ENCODE measurements around the gene WNK2. TPM values are rescaled to one million over a fixed set of nuclear protein-coding genes. Genes with fewer than 3 reads are reported as not detected.

WNK2 gene
- total RNA-seq, 2 donors from 2014 or later = not detected

GRCh38 chr9:93306081-93306480, 122.1 kb downstream of the WNK2 start:
- H3K27me3 Mint-ChIP-seq = peaks cover 20% of the 10 kb centered on the region
- H3K9me3 ChIP-seq (ENCODE audit: control insufficient read depth, low read length, poor library complexity, severe bottlenecking) = no peaks in the 10 kb centered on the region
- ATAC-seq (no peak), DNase-seq (no peak)
- H3K4me3 Mint-ChIP-seq = no peak overlapping the region
- no peaks in the 10 kb centered on the region for H3K36me3 Mint-ChIP-seq (ENCODE audit: low read depth)
- no peaks in the 10 kb centered on the region for H3K4me1 Mint-ChIP-seq
- no peak overlapping the region for H3K27ac Mint-ChIP-seq

GRCh38 chr9:93306579-93307091, 122.7 kb downstream of the WNK2 start:
- Mint-ChIP-seq H3K4me1 (no peaks in the 10 kb centered on the region), H3K27me3 (peaks cover 20% of the 10 kb centered on the region), H3K27ac (no peak overlapping the region), H3K4me3 (no peak overlapping the region), H3K36me3 (ENCODE audit: low read depth) (no peaks in the 10 kb centered on the region)
- H3K9me3 ChIP-seq (ENCODE audit: control insufficient read depth, low read length, poor library complexity, severe bottlenecking) = no peaks in the 10 kb centered on the region
- ATAC-seq (no peak), DNase-seq (no peak)

GRCh38 chr9:93307468-93308157, 123.7 kb downstream of the WNK2 start:
- no peak overlapping the region for H3K4me3 Mint-ChIP-seq
- H3K4me1 Mint-ChIP-seq = peaks cover 2% of the 10 kb centered on the region
- no peak for ATAC-seq
- no peaks in the 10 kb centered on the region for H3K9me3 ChIP-seq (ENCODE audit: control insufficient read depth, low read length, poor library complexity, severe bottlenecking)
- no peak overlapping the region for H3K27ac Mint-ChIP-seq
- H3K36me3 Mint-ChIP-seq (ENCODE audit: low read depth) = no peaks in the 10 kb centered on the region
- peaks cover 15% of the 10 kb centered on the region for H3K27me3 Mint-ChIP-seq
- DNase-seq = no peak

GRCh38 chr9:93308158-93308602, 124.2 kb downstream of the WNK2 start:
- no peak overlapping the region for H3K27ac Mint-ChIP-seq
- peaks cover 6% of the 10 kb centered on the region for H3K4me1 Mint-ChIP-seq
- no peak overlapping the region for H3K4me3 Mint-ChIP-seq
- H3K36me3 Mint-ChIP-seq (ENCODE audit: low read depth) = peaks cover 3% of the 10 kb centered on the region
- peaks cover 21% of the 10 kb centered on the region for H3K27me3 Mint-ChIP-seq
- no peak for DNase-seq
- no peak for ATAC-seq
- H3K9me3 ChIP-seq (ENCODE audit: control insufficient read depth, low read length, poor library complexity, severe bottlenecking) = no peaks in the 10 kb centered on the region

- Mint-ChIP-seq H3K36me3 (ENCODE audit: low read depth) (peaks cover 3% of the 10 kb centered on the region), H3K27ac (no peak overlapping the region), H3K4me3 (no peak overlapping the region), H3K4me1 (peaks cover 6% of the 10 kb centered on the region), H3K27me3 (peaks cover 19% of the 10 kb centered on the region)
- H3K9me3 ChIP-seq (ENCODE audit: control insufficient read depth, low read length, poor library complexity, severe bottlenecking) = no peaks in the 10 kb centered on the region
- DNase-seq (no peak), ATAC-seq (no peak)
Observed at GRCh38 chr9:93308676-93309075, 124.7 kb downstream of the WNK2 start.

- ATAC-seq = no peak
- Mint-ChIP-seq H3K4me1 (peaks cover 6% of the 10 kb centered on the region), H3K27ac (no peak overlapping the region), H3K27me3 (peaks cover 19% of the 10 kb centered on the region), H3K4me3 (no peak overlapping the region), H3K36me3 (ENCODE audit: low read depth) (peaks cover 3% of the 10 kb centered on the region)
- no peaks in the 10 kb centered on the region for H3K9me3 ChIP-seq (ENCODE audit: control insufficient read depth, low read length, poor library complexity, severe bottlenecking)
- DNase-seq = no peak
Observed at GRCh38 chr9:93309889-93310425, 126.0 kb downstream of the WNK2 start.

- H3K4me1 Mint-ChIP-seq = peaks cover 16% of the 10 kb centered on the region
- no peaks in the 10 kb centered on the region for H3K9me3 ChIP-seq (ENCODE audit: control insufficient read depth, low read length, poor library complexity, severe bottlenecking)
- H3K27ac Mint-ChIP-seq = no peak overlapping the region
- DNase-seq (no peak), ATAC-seq (no peak)
- H3K4me3 Mint-ChIP-seq = no peak overlapping the region
- peaks cover 3% of the 10 kb centered on the region for H3K36me3 Mint-ChIP-seq (ENCODE audit: low read depth)
- H3K27me3 Mint-ChIP-seq = peaks cover 28% of the 10 kb centered on the region
Observed at GRCh38 chr9:93315118-93315517, 131.2 kb downstream of the WNK2 start.

- peaks cover 3% of the 10 kb centered on the region for H3K36me3 Mint-ChIP-seq (ENCODE audit: low read depth)
- H3K27me3 Mint-ChIP-seq = peaks cover 28% of the 10 kb centered on the region
- no peak overlapping the region for H3K27ac Mint-ChIP-seq
- H3K9me3 ChIP-seq (ENCODE audit: control insufficient read depth, low read length, poor library complexity, severe bottlenecking) = no peaks in the 10 kb centered on the region
- H3K4me3 Mint-ChIP-seq = no peak overlapping the region
- peaks cover 16% of the 10 kb centered on the region for H3K4me1 Mint-ChIP-seq
- DNase-seq (no peak), ATAC-seq (no peak)
Observed at GRCh38 chr9:93315960-93316359, 132.0 kb downstream of the WNK2 start.

- peaks cover 16% of the 10 kb centered on the region for H3K4me1 Mint-ChIP-seq
- H3K27me3 Mint-ChIP-seq = peaks cover 32% of the 10 kb centered on the region
- H3K4me3 Mint-ChIP-seq = no peak overlapping the region
- peaks cover 3% of the 10 kb centered on the region for H3K36me3 Mint-ChIP-seq (ENCODE audit: low read depth)
- DNase-seq = no peak
- H3K27ac Mint-ChIP-seq = no peak overlapping the region
- no peaks in the 10 kb centered on the region for H3K9me3 ChIP-seq (ENCODE audit: control insufficient read depth, low read length, poor library complexity, severe bottlenecking)
- ATAC-seq = no peak
Observed at GRCh38 chr9:93316726-93317494, 133.0 kb downstream of the WNK2 start.

GRCh38 chr9:93317495-93318094, 133.7 kb downstream of the WNK2 start:
- H3K27me3 Mint-ChIP-seq = peaks cover 31% of the 10 kb centered on the region
- H3K4me3 Mint-ChIP-seq = no peak overlapping the region
- peaks cover 3% of the 10 kb centered on the region for H3K36me3 Mint-ChIP-seq (ENCODE audit: low read depth)
- H3K4me1 Mint-ChIP-seq = peaks cover 14% of the 10 kb centered on the region
- H3K27ac Mint-ChIP-seq = no peak overlapping the region
- H3K9me3 ChIP-seq (ENCODE audit: control insufficient read depth, low read length, poor library complexity, severe bottlenecking) = no peaks in the 10 kb centered on the region
- ATAC-seq = no peak
- DNase-seq = no peak

- no peak overlapping the region for H3K27ac Mint-ChIP-seq
- no peaks in the 10 kb centered on the region for H3K36me3 Mint-ChIP-seq (ENCODE audit: low read depth)
- H3K9me3 ChIP-seq (ENCODE audit: control insufficient read depth, low read length, poor library complexity, severe bottlenecking) = no peaks in the 10 kb centered on the region
- no peak overlapping the region for H3K4me3 Mint-ChIP-seq
- peaks cover 9% of the 10 kb centered on the region for H3K4me1 Mint-ChIP-seq
- DNase-seq = no peak
- peaks cover 24% of the 10 kb centered on the region for H3K27me3 Mint-ChIP-seq
- no peak for ATAC-seq
Observed at GRCh38 chr9:93318480-93318879, 134.5 kb downstream of the WNK2 start.

- Mint-ChIP-seq H3K27ac (no peak overlapping the region), H3K36me3 (ENCODE audit: low read depth) (peaks cover 2% of the 10 kb centered on the region), H3K27me3 (peaks cover 31% of the 10 kb centered on the region), H3K4me1 (peaks cover 12% of the 10 kb centered on the region), H3K4me3 (no peak overlapping the region)
- no peak for ATAC-seq
- H3K9me3 ChIP-seq (ENCODE audit: control insufficient read depth, low read length, poor library complexity, severe bottlenecking) = no peaks in the 10 kb centered on the region
- DNase-seq = no peak
Observed at GRCh38 chr9:93319301-93319991, 135.5 kb downstream of the WNK2 start.
